ENCODE results near the gene NDUFA3.

NDUFA3 gene

DNA sequence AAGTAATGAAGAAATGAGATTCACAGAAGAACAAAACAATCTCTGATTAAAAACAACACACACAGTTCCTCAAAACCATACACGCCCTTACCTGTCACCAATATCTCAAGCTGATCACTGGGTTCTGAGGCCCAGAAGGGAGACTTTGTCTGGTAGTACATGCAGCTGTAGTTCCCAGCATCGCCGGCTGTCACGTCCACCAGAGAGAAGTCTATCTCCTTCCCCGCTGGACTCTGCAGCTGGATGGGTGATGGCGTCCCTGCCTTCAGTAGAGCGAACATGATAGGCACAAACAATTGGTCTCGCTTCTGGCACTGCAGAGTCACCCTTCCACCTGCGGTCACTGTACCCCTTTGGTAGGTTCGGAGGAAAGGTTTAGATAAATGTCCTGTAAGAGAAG is 28.8 kb upstream of the NDUFA3 start:
- no peaks in the 10 kb centered on the region for H3K9me3 ChIP-seq (ENCODE audit: severe bottlenecking)
- no peaks in the 10 kb centered on the region for H3K36me3 ChIP-seq (ENCODE audit: low read depth)
- DNase-seq (ENCODE audit: low spot score) (no peak), ATAC-seq (ENCODE audit: low read depth) (no peak)
- TF ChIP-seq, protein P1, sequence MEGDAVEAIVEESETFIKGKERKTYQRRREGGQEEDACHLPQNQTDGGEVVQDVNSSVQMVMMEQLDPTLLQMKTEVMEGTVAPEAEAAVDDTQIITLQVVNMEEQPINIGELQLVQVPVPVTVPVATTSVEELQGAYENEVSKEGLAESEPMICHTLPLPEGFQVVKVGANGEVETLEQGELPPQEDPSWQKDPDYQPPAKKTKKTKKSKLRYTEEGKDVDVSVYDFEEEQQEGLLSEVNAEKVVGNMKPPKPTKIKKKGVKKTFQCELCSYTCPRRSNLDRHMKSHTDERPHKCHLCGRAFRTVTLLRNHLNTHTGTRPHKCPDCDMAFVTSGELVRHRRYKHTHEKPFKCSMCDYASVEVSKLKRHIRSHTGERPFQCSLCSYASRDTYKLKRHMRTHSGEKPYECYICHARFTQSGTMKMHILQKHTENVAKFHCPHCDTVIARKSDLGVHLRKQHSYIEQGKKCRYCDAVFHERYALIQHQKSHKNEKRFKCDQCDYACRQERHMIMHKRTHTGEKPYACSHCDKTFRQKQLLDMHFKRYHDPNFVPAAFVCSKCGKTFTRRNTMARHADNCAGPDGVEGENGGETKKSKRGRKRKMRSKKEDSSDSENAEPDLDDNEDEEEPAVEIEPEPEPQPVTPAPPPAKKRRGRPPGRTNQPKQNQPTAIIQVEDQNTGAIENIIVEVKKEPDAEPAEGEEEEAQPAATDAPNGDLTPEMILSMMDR (IDR thresholded peaks at IDR 0.05; ENCODE audit: poor library complexity, severe bottlenecking), result no peak
- H3K27ac ChIP-seq (ENCODE audit: poor library complexity, severe bottlenecking), result no peak overlapping the region
- no peak overlapping the region for H3K4me3 ChIP-seq (ENCODE audit: severe bottlenecking)
- no peaks in the 10 kb centered on the region for H3K4me1 ChIP-seq (ENCODE audit: insufficient read depth, poor library complexity, severe bottlenecking)
- no peaks in the 10 kb centered on the region for H3K27me3 ChIP-seq (ENCODE audit: insufficient read depth, poor library complexity, severe bottlenecking)

DNA sequence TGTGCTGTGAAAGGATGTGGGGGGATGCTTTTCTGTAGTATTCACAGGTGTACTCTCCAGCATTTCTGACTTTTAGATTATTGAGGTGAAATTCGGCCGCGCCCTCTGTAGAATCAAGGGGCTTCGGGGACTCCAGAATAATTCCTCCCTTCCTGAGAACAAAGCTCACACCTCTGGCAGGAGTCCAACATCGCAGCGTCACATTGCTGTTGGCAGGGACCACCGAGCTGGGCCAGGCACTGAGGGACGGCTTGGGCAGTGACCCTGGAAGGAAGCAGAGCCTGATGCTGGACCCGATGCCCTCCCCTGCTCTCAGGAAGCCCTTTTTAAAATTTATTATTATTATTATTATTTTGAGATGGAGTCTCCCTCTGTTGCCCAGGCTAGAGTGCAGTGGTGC is 27.8 kb upstream of the NDUFA3 start:
- no peak for DNase-seq (ENCODE audit: low spot score)
- no peak for ATAC-seq (ENCODE audit: low read depth)
- H3K27me3 ChIP-seq (ENCODE audit: insufficient read depth, poor library complexity, severe bottlenecking), result no peaks in the 10 kb centered on the region
- TF ChIP-seq, protein P1 (IDR thresholded peaks at IDR 0.05; ENCODE audit: poor library complexity, severe bottlenecking), result no peak
- H3K36me3 ChIP-seq (ENCODE audit: low read depth), result no peaks in the 10 kb centered on the region
- no peak overlapping the region for H3K4me3 ChIP-seq (ENCODE audit: severe bottlenecking)
- no peaks in the 10 kb centered on the region for H3K4me1 ChIP-seq (ENCODE audit: insufficient read depth, poor library complexity, severe bottlenecking)
- no peaks in the 10 kb centered on the region for H3K9me3 ChIP-seq (ENCODE audit: severe bottlenecking)
- H3K27ac ChIP-seq (ENCODE audit: poor library complexity, severe bottlenecking), result no peak overlapping the region

DNA sequence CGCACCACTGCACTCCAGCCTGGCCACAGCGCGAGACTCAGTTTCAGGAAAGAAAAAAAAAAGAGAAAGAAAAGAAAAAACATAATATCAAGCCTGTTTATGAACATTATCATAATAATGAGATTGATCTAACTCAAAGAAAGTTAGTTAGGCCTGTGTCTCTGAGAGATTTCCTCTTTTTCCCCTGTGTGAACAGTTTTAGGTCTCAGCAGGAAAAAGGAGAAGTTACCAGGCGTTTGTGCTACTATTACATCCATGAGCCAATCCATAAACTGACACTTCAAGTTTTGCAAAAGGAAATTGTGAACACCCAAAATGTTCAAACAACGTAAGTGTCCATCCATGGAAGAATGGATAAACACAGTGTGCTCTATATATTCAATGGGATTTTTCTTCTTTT is 25.3 kb upstream of the NDUFA3 start:
- Histone ChIP-seq H3K9me3 (ENCODE audit: severe bottlenecking) (no peaks in the 10 kb centered on the region), H3K27me3 (ENCODE audit: insufficient read depth, poor library complexity, severe bottlenecking) (no peaks in the 10 kb centered on the region), H3K4me1 (ENCODE audit: insufficient read depth, poor library complexity, severe bottlenecking) (no peaks in the 10 kb centered on the region), H3K27ac (ENCODE audit: poor library complexity, severe bottlenecking) (no peak overlapping the region), H3K36me3 (ENCODE audit: low read depth) (no peaks in the 10 kb centered on the region), H3K4me3 (ENCODE audit: severe bottlenecking) (no peak overlapping the region)
- DNase-seq (ENCODE audit: low spot score), result no peak
- ATAC-seq (ENCODE audit: low read depth), result no peak
- TF ChIP-seq, protein P1 (IDR thresholded peaks at IDR 0.05; ENCODE audit: poor library complexity, severe bottlenecking), result no peak

DNA sequence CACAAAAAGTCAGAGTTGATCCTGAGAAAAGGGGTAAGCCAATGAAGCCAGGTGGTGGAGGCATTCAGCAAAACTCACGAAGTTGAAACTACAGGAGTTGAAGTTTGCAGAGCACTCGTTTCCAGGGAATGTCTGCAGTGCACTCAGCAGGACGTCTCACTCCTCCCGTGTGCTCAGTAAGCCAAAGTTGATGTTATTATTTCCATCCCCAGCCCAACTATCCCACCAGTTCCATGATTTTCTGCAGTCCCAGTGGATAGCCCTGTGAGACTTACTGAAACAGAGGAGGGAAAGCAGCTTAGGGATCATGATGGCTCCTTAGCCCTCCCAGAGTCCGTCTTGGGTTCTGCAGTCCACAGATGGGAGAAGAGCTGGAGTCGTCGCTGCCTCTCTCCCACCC is 21.6 kb upstream of the NDUFA3 start, which contains the start of gene TARM1:
Gene TARM1, minus strand, starts transcription at position 334 of the 400 bp plus-strand sequence. Its CDS starts 25 bp downstream, at position 309.
- TF ChIP-seq, protein P1 (IDR thresholded peaks at IDR 0.05; ENCODE audit: poor library complexity, severe bottlenecking), result no peak
- no peaks in the 10 kb centered on the region for H3K36me3 ChIP-seq (ENCODE audit: low read depth)
- no peak for ATAC-seq (ENCODE audit: low read depth)
- no peak for DNase-seq (ENCODE audit: low spot score)
- H3K4me3 ChIP-seq (ENCODE audit: severe bottlenecking), result no peak within 1 kb of the TSS
- no peaks in the 10 kb centered on the region for H3K27me3 ChIP-seq (ENCODE audit: insufficient read depth, poor library complexity, severe bottlenecking)
- H3K9me3 ChIP-seq (ENCODE audit: severe bottlenecking), result no peaks in the 10 kb centered on the region
- no peaks in the 10 kb centered on the region for H3K4me1 ChIP-seq (ENCODE audit: insufficient read depth, poor library complexity, severe bottlenecking)
- H3K27ac ChIP-seq (ENCODE audit: poor library complexity, severe bottlenecking), result no peak within 1 kb of the TSS

DNA sequence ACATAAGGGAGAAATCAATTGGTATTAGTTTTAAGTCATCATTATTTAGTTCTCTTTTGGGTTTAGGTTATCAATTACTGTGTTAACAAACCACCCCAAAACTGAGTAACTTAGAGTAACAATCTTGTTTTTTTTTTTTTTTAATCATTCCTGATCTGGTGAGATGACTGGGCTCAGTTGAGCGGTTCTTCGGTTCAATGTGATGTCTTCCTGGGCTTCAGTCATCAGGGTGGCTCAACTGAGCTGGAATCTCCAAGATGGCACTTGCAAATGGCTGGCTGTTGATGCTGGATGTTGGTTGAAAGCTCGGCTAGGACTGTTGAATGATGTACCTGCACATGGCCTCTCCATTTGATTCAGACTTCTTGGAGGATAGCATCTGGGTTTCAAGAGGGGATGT is 18.2 kb upstream of the NDUFA3 start:
- DNase-seq (ENCODE audit: low spot score) (no peak), ATAC-seq (ENCODE audit: low read depth) (no peak)
- Histone ChIP-seq H3K9me3 (ENCODE audit: severe bottlenecking) (no peaks in the 10 kb centered on the region), H3K27ac (ENCODE audit: poor library complexity, severe bottlenecking) (no peak overlapping the region), H3K4me1 (ENCODE audit: insufficient read depth, poor library complexity, severe bottlenecking) (no peaks in the 10 kb centered on the region), H3K36me3 (ENCODE audit: low read depth) (no peaks in the 10 kb centered on the region), H3K4me3 (ENCODE audit: severe bottlenecking) (no peak overlapping the region), H3K27me3 (ENCODE audit: insufficient read depth, poor library complexity, severe bottlenecking) (no peaks in the 10 kb centered on the region)
- TF ChIP-seq, protein P1 (IDR thresholded peaks at IDR 0.05; ENCODE audit: poor library complexity, severe bottlenecking), result no peak

Measured in RWPE2 (cell line).